GM12878 (cell line): Measurements from ENCODE around the gene CD300LG. TPM values are rescaled to one million over a fixed set of nuclear protein-coding genes. Genes with fewer than 3 reads are reported as not detected.

ENCODE experiments used
- ATAC-seq: fragments of 200-7000 bp; cut with Tn5 transposase; 3 replicates; pipeline ENCODE4 v1.9.1; 2020; ENCODE audit warnings: mild to moderate bottlenecking, moderate library complexity
- BruUV-seq: library from RNA; stranded (reverse); fragments of 400-500 nt; replicated peaks from 2 replicates; lab custom pipeline; 2021; lab: Mats Ljungman, UMichigan
- CTCF ChIA-PET: fragments of 300-600 bp; sonication (Branson Sonifier 250); formaldehyde crosslinking; extraction: SDS; loops from one replicate; lab custom pipeline; 2021; ENCODE audit warnings: inconsistent platforms; lab: Yijun Ruan, JAX
- POLR2A ChIA-PET: fragments of 350-600 bp; formaldehyde crosslinking; extraction: SDS; loops from one replicate; lab custom pipeline; 2021; ENCODE audit warnings: inconsistent platforms; lab: Charles Lee
- RAD21 ChIA-PET: fragments of 300-600 bp; sonication (Branson Sonifier 250); formaldehyde crosslinking; loops from one replicate; lab custom pipeline; 2023; ENCODE audit warnings: antibody characterized with exemption; ENCODE audit not compliant: unreplicated experiment; lab: Charles Lee
- SMC1A ChIA-PET: fragments of 300-600 bp; sonication (Branson Sonifier 250); formaldehyde crosslinking; loops from one replicate; lab custom pipeline; 2023; ENCODE audit not compliant: unreplicated experiment, uncharacterized antibody; lab: Charles Lee
- DNase-seq: peaks from one replicate; pipeline ENCODE4 v3.0.0-alpha.2; 2011; ENCODE audit warnings: low read depth, low spot score
- FAIRE-seq: peaks from 3 replicates; lab custom pipeline; 2011; peaks lifted over from hg19 to GRCh38; lab: Jason Lieb, UNC
- H2AFZ ChIP-seq: 2 replicates; pipeline ENCODE4 v1.6.0; 2011; ENCODE audit warnings: low read depth, low read length, control low read depth; ENCODE audit not compliant: control insufficient read depth
- H3K27ac ChIP-seq: 2 replicates; pipeline ENCODE4 v1.5.1; 2011; ENCODE audit warnings: control low read depth; ENCODE audit not compliant: control insufficient read depth, insufficient read depth
- H3K27me3 ChIP-seq, 2 experiments: replicated peaks in 1 of 2; 2 replicates each; pipeline versions ENCODE4 v1.6.0 to v1.6.1; 2011; ENCODE audit warnings: low read length in 1 of 2; ENCODE audit not compliant: control insufficient read depth in 2 of 2, insufficient read depth in 2 of 2
- H3K36me3 ChIP-seq, 2 experiments: 2 replicates each; pipeline ENCODE4 v1.5.1; 2011; ENCODE audit warnings: low read length in 1 of 2; ENCODE audit not compliant: control insufficient read depth in 2 of 2, insufficient read depth in 2 of 2
- H3K4me1 ChIP-seq: 2 replicates; pipeline ENCODE4 v1.6.1; 2011; ENCODE audit warnings: mild to moderate bottlenecking, low read length, moderate library complexity, mixed read lengths; ENCODE audit not compliant: control insufficient read depth, insufficient read depth
- H3K4me2 ChIP-seq: 2 replicates; pipeline ENCODE4 v1.6.0; 2011; ENCODE audit warnings: control low read depth; ENCODE audit not compliant: control insufficient read depth, insufficient read depth
- H3K4me3 ChIP-seq: fragments of 200-600 bp; sonication (generic); 2 replicates; pipeline ENCODE4 v1.5.1; 2016
- H3K79me2 ChIP-seq: 2 replicates; pipeline ENCODE4 v1.6.0; 2011; ENCODE audit warnings: low read length; ENCODE audit not compliant: control insufficient read depth, insufficient read depth
- H3K9ac ChIP-seq: 2 replicates; pipeline ENCODE4 v1.8.0; 2011; ENCODE audit warnings: low read length, control low read depth, mixed read lengths; ENCODE audit not compliant: control insufficient read depth, insufficient read depth
- H3K9me3 ChIP-seq: replicated peaks from 3 replicates; pipeline ENCODE4 v1.5.1; 2011; ENCODE audit warnings: mild to moderate bottlenecking, low read length; ENCODE audit not compliant: control insufficient read depth, insufficient read depth
- H4K20me1 ChIP-seq: 2 replicates; pipeline ENCODE4 v1.6.0; 2011; ENCODE audit not compliant: control insufficient read depth, insufficient read depth
- ATF2 ChIP-seq: IDR thresholded peaks from 2 replicates; pipeline ENCODE4 v1.6.1; 2012; ENCODE audit warnings: low read length, inconsistent platforms
- BCL3 ChIP-seq: IDR thresholded peaks from 2 replicates; pipeline ENCODE4 v1.6.1; 2011; ENCODE audit warnings: borderline replicate concordance, low read depth, mild to moderate bottlenecking, moderate library complexity, low read length; ENCODE audit not compliant: insufficient read depth, poor library complexity, severe bottlenecking
- CBFB ChIP-seq: IDR thresholded peaks from 2 replicates; pipeline ENCODE4 v1.6.1; 2016; ENCODE audit warnings: antibody characterized with exemption, low read depth
- CBX5 ChIP-seq: sonication (generic); IDR thresholded peaks from 2 replicates; pipeline ENCODE4 v1.6.1; 2016; ENCODE audit warnings: low read depth, moderate library complexity, mild to moderate bottlenecking, inconsistent platforms
- E2F8 ChIP-seq: fragments of 450-650 bp; IDR thresholded peaks from 2 replicates; pipeline ENCODE4 v1.6.1; 2018; ENCODE audit warnings: mild to moderate bottlenecking, low read depth, moderate library complexity; ENCODE audit not compliant: partially characterized antibody
- EP300 ChIP-seq, 2 experiments: fragments of 150-350 bp in 1 of 2; IDR thresholded peaks; 2 replicates each; pipeline ENCODE4 v1.6.1; 2011 to 2012; ENCODE audit warnings: low read depth in 2 of 2, low read length in 2 of 2, borderline replicate concordance in 1 of 2, improper control_type of control experiment in 1 of 2, inconsistent platforms in 1 of 2; ENCODE audit not compliant: control insufficient read depth in 1 of 2
- HDGF ChIP-seq: fragments of 450-650 bp; IDR thresholded peaks from 2 replicates; pipeline ENCODE4 v1.6.1; 2016; ENCODE audit warnings: antibody characterized with exemption
- IKZF2 ChIP-seq, 2 experiments: fragments of 450-650 bp; IDR thresholded peaks; 2 replicates each; pipeline ENCODE4 v1.6.1; 2017; ENCODE audit warnings: mild to moderate bottlenecking in 2 of 2, moderate library complexity in 2 of 2
- IRF4 ChIP-seq: IDR thresholded peaks from 2 replicates; pipeline ENCODE4 v1.6.1; 2011; ENCODE audit warnings: low read depth, low read length
- KAT2A ChIP-seq: conservative IDR thresholded peaks from 2 replicates; pipeline ENCODE4 v1.6.1; 2011; ENCODE audit warnings: low read depth, low read length; ENCODE audit not compliant: control insufficient read depth
- NRF1 ChIP-seq: conservative IDR thresholded peaks from 2 replicates; pipeline ENCODE4 v1.6.1; 2011; ENCODE audit warnings: mild to moderate bottlenecking, low read depth, low read length, improper control_type of control experiment
- YY1 ChIP-seq: IDR thresholded peaks from 2 replicates; pipeline ENCODE4 v1.6.1; 2011; ENCODE audit warnings: low read depth, mild to moderate bottlenecking, low read length
- in situ Hi-C: fragments of 300-500 bp; cut with MboI; formaldehyde crosslinking; loops from 9 replicates; pipeline ENCODE4 v1.14.3; 2018; ENCODE audit warnings: mixed read lengths
- intact Hi-C: fragments of 100-400 bp; cut with micrococcal nuclease; formaldehyde crosslinking; loops from one replicate; pipeline ENCODE4 v1.14.2; 2022; ENCODE audit not compliant: unreplicated experiment
- polyA plus RNA-seq, 11 experiments: library from polyadenylated mRNA; depleted of rRNA in 4 of 11; unstranded in 6 of 11; stranded (reverse) in 5 of 11; fragments of >200 nt; fragmentation: Nextera tagmentation in 4 of 11; fragmentation: Illumina TruSeq in 1 of 11; extraction: Ambion mirVana in 4 of 11; extraction: Trizol in 1 of 11; gene quantifications; 1 replicate in 1 of 11; 2 replicates in 10 of 11; pipeline versions ENCODE4 v1.2.1 to v1.2.3, GENCODE V29; 2011 to 2016; ENCODE audit warnings: inconsistent platforms in 2 of 11, missing spikeins in 2 of 11, low read depth in 1 of 11
- total RNA-seq, 4 experiments: library from RNA; depleted of rRNA in 3 of 4; stranded (reverse); fragments of >200 nt in 3 of 4; fragmentation: Illumina TruSeq in 1 of 4; extraction: Trizol in 1 of 4; gene quantifications; 2 replicates each; pipeline versions ENCODE4 v1.2.1 to v1.2.3, GENCODE V29; 2013 to 2021

Gene CD300LG
- total and polyA plus RNA-seq, 10 of the 15 experiments (the other 5 are each of a cell fraction or from before 2014, with no cell fraction given), result not detected

GRCh38 chr17:43805117-43805516 lies 41.9 kb upstream of the CD300LG start:
- H3K9ac ChIP-seq, result no peak overlapping the region
- H2AFZ ChIP-seq, result no peak overlapping the region
- H3K4me1 ChIP-seq, result no peaks in the 10 kb centered on the region
- DNase-seq, result no peak
- ChIA-PET POLR2A (no interaction called here), RAD21 (no interaction called here), CTCF (interaction anchor here (0.6 kb wide), 1 partner anchor 37 kb away, joined by 3 read pairs; no protein-coding TSS in a partner anchor), SMC1A (no interaction called here)
- H3K4me2 ChIP-seq, result no peak overlapping the region
- H3K4me3 ChIP-seq, result no peak overlapping the region
- H3K79me2 ChIP-seq, result no peaks in the 10 kb centered on the region
- TF ChIP-seq HDGF (no peak), ATF2 (no peak), IRF4 (no peak), NRF1 (no peak), YY1 (no peak), IKZF2 (IDR thresholded peaks at IDR 0.05) (no peak), CBX5 (no peak), KAT2A (no peak), BCL3 (no peak), CBFB (no peak), EP300 (IDR thresholded peaks at IDR 0.05; ENCODE audit: borderline replicate concordance in 1 of 2, control insufficient read depth in 1 of 2, low read depth in 2 of 2, low read length in 2 of 2) (no peak), E2F8 (no peak)
- H3K27ac ChIP-seq, result no peak overlapping the region
- intact Hi-C loops, result no loop called here
- no peaks in the 10 kb centered on the region for H4K20me1 ChIP-seq
- H3K9me3 ChIP-seq, result no peaks in the 10 kb centered on the region; the same call in 2 of the 3 replicates
- in situ Hi-C loops, result no loop called here
- no peaks in the 10 kb centered on the region for H3K36me3 ChIP-seq
- no TSS peak for BruUV-seq
- peaks cover 0 to 3% of the 10 kb centered on the region in 2 experiments; a peak in 2 of 4 replicates for H3K27me3 ChIP-seq
- FAIRE-seq, result no peak
- ATAC-seq, result no peak
